ENCODE data around the gene PAX6.

DNA sequence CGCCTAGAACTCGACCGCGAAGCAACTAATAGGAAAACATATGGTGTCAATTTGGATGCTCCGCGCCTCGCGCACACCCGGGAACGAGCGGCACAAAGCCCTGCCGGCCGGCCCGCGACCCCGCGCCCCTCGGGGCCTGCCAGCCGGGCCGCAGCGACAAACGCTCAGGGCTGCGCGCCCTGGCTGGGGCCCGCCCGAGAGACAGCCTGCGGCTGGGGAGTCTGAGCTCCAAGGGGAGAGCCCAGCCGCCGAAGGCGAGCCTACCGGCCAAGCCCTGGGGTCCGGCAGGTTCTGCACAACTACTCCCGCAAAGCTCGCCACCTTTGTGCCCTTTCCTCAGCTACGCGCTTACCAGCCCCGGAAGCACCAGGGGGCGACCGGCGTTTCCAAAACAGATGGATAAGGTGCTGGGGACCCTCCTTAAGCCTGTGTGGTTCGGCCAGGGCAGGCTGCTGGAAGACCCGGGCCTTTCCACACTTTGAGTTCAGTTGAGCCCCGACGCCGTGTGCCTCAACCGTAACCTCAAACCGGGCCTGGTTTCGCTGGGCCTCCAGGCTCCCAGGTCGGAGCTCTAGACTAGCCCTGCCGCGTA, 6.0 kb downstream of the PAX6 start:
- TF ChIP-seq, protein P1, sequence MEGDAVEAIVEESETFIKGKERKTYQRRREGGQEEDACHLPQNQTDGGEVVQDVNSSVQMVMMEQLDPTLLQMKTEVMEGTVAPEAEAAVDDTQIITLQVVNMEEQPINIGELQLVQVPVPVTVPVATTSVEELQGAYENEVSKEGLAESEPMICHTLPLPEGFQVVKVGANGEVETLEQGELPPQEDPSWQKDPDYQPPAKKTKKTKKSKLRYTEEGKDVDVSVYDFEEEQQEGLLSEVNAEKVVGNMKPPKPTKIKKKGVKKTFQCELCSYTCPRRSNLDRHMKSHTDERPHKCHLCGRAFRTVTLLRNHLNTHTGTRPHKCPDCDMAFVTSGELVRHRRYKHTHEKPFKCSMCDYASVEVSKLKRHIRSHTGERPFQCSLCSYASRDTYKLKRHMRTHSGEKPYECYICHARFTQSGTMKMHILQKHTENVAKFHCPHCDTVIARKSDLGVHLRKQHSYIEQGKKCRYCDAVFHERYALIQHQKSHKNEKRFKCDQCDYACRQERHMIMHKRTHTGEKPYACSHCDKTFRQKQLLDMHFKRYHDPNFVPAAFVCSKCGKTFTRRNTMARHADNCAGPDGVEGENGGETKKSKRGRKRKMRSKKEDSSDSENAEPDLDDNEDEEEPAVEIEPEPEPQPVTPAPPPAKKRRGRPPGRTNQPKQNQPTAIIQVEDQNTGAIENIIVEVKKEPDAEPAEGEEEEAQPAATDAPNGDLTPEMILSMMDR (IDR thresholded peaks at IDR 0.05) = no peak
- no peak for TF ChIP-seq POLR2AphosphoS5 (IDR thresholded peaks at IDR 0.05)
- no peak for TF ChIP-seq POLR2A (IDR thresholded peaks at IDR 0.05)

Data from breast epithelium (tissue), 3 donors.